ENCODE results near the gene CCL14. TPM values are rescaled to one million over a fixed set of nuclear protein-coding genes. Genes with fewer than 3 reads are reported as not detected.
"Not testable (repeated sequence)": the region's sequence is repeated elsewhere in the genome, so short reads cannot be mapped to it uniquely, and the experiment has no call there.

Gene CCL14
- total and polyA plus RNA-seq, 3 experiments from 2014 or later, result not detected

- ChIA-PET POLR2A (no interaction called here), CTCF (interaction anchor here (1.2 kb wide), 1 partner anchor 10 kb away, joined by 3 read pairs; no protein-coding TSS in a partner anchor)
- Mint-ChIP-seq H3K27ac (peak within 1 kb of the TSS in 2 of 8 donors; percentile 14), H3K4me1 (peaks cover 10 to 17% (median 17%) of the 10 kb centered on the region in 3 donors), H3K9me3 (no peaks in the 10 kb centered on the region), H3K36me3 (no peaks in the 10 kb centered on the region), H3K27me3 (no peaks in the 10 kb centered on the region), H3K4me3 (no peak within 1 kb of the TSS)
- H3K4me1 ChIP-seq (ENCODE audit: insufficient read depth, low read length), result no peaks in the 10 kb centered on the region
- H3K9me3 ChIP-seq (ENCODE audit: low read length), result no peaks in the 10 kb centered on the region
- H3K36me3 ChIP-seq (ENCODE audit: insufficient read depth, low read length), result no peaks in the 10 kb centered on the region
- H3K27me3 ChIP-seq (ENCODE audit: insufficient read depth, low read length, poor library complexity, severe bottlenecking), result no peaks in the 10 kb centered on the region
- H3K27ac ChIP-seq (ENCODE audit: low read depth, low read length), result no peak within 1 kb of the TSS
- H3K4me3 ChIP-seq (ENCODE audit: low read length), result no peak within 1 kb of the TSS
- no peak for DNase-seq
Observed at GRCh38 chr17:36001110-36001771, 14.7 kb upstream of the CCL14 start, which contains the start of gene CCL15. TSS of gene CCL15 (minus strand) at chr17:36001553. CDS start at chr17:36001492, 61 bp downstream.

DNA sequence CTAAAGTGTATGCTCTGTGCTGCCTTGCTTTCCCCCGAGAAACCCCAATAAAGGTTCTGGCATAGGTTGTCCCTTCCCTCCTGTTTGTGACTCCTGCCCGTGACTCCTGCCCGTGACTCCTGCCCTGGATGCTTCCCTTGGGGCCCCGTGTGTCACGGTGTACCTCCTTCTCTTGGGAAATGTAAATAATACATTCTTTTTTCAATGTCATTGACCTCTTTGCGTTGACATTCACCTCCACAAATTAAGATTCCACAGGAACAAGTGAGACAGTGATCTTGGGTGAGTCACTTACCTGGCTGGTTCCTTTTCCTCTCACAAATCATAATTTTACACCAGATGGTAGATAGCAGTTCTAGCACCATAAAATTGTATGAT, 14.2 kb upstream of the CCL14 start:
- Histone ChIP-seq H3K4me3 (ENCODE audit: low read length) (no peak overlapping the region), H3K36me3 (ENCODE audit: insufficient read depth, low read length) (no peaks in the 10 kb centered on the region), H3K9me3 (ENCODE audit: low read length) (no peaks in the 10 kb centered on the region), H3K27me3 (ENCODE audit: insufficient read depth, low read length, poor library complexity, severe bottlenecking) (no peaks in the 10 kb centered on the region), H3K4me1 (ENCODE audit: insufficient read depth, low read length) (no peaks in the 10 kb centered on the region), H3K27ac (ENCODE audit: low read depth, low read length) (no peak overlapping the region)
- Mint-ChIP-seq H3K9me3 (no peaks in the 10 kb centered on the region), H3K27ac (peak overlapping the region in 1 of 8 donors; percentile 14), H3K36me3 (no peaks in the 10 kb centered on the region), H3K4me1 (peaks cover 10 to 17% (median 17%) of the 10 kb centered on the region in 3 donors), H3K4me3 (no peak overlapping the region), H3K27me3 (no peaks in the 10 kb centered on the region)
- DNase-seq, result no peak
- ChIA-PET POLR2A (no interaction called here), CTCF (interaction anchor here (1.2 kb wide), 1 partner anchor 11 kb away, joined by 3 read pairs; no protein-coding TSS in a partner anchor)

- CTCF ChIA-PET, result no interaction called here
- peaks cover 0 to 6% of the 10 kb centered on the region in 2 donors for H3K27me3 Mint-ChIP-seq
- DNase-seq, result no peak
- no peaks in the 10 kb centered on the region for H3K36me3 Mint-ChIP-seq
- H3K27ac Mint-ChIP-seq, result peak overlapping the region in 1 of 8 donors; percentile 33
- POLR2A ChIA-PET, result no interaction called here
- no peak overlapping the region for H3K4me3 Mint-ChIP-seq
- H3K27ac ChIP-seq (ENCODE audit: low read depth, low read length), result no peak overlapping the region
- H3K4me1 Mint-ChIP-seq, result peaks cover 0 to 2% (median 2%) of the 10 kb centered on the region in 3 donors
- no peaks in the 10 kb centered on the region for H3K36me3 ChIP-seq (ENCODE audit: insufficient read depth, low read length)
- no peaks in the 10 kb centered on the region for H3K9me3 Mint-ChIP-seq
- H3K4me1 ChIP-seq (ENCODE audit: insufficient read depth, low read length), result no peaks in the 10 kb centered on the region
- H3K9me3 ChIP-seq (ENCODE audit: low read length), result no peaks in the 10 kb centered on the region
- no peak overlapping the region for H3K4me3 ChIP-seq (ENCODE audit: low read length)
- H3K27me3 ChIP-seq (ENCODE audit: insufficient read depth, low read length, poor library complexity, severe bottlenecking), result no peaks in the 10 kb centered on the region
Observed at GRCh38 chr17:35998756-35999155, 12.2 kb upstream of the CCL14 start.

- DNase-seq, result no peak
- Histone ChIP-seq H3K9me3 (ENCODE audit: low read length) (no peaks in the 10 kb centered on the region), H3K4me3 (ENCODE audit: low read length) (no peak overlapping the region), H3K27ac (ENCODE audit: low read depth, low read length) (no peak overlapping the region), H3K27me3 (ENCODE audit: insufficient read depth, low read length, poor library complexity, severe bottlenecking) (no peaks in the 10 kb centered on the region), H3K4me1 (ENCODE audit: insufficient read depth, low read length) (no peaks in the 10 kb centered on the region), H3K36me3 (ENCODE audit: insufficient read depth, low read length) (no peaks in the 10 kb centered on the region)
- H3K36me3 Mint-ChIP-seq, result no peaks in the 10 kb centered on the region
- ChIA-PET CTCF (no interaction called here), POLR2A (interaction anchor here (0.6 kb wide), 1 partner anchor 539 kb away, joined by 9 read pairs; no protein-coding TSS in a partner anchor)
- H3K27ac Mint-ChIP-seq, result peak overlapping the region in 2 of 8 donors; percentile 64 to 91
- H3K4me3 Mint-ChIP-seq, result no peak overlapping the region
- no peaks in the 10 kb centered on the region for H3K9me3 Mint-ChIP-seq
- H3K27me3 Mint-ChIP-seq, result peaks cover 0 to 6% of the 10 kb centered on the region in 2 donors
- no peaks in the 10 kb centered on the region for H3K4me1 Mint-ChIP-seq
Observed at GRCh38 chr17:35998018-35998545, 11.6 kb upstream of the CCL14 start.

DNA sequence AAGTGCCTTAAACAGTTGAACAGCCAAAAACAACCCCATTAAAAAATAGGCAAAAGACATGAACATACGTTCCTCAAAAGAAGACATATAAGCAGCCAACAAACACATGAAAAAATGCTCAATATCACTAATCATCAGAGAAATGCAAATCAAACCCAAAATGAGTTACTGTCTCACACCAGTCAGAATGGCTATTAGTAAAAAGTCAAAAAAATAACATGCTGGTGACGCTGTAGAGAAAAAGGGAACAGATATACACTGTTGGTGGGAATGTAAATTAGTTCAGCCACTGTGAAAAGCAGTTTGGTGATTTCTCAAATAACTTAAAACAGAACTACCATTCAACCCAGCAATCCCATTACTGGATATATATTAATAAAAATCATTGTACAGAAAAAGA, 8.8 kb upstream of the CCL14 start:
- H3K4me3 Mint-ChIP-seq; H3K36me3 Mint-ChIP-seq; H3K36me3 ChIP-seq (ENCODE audit: insufficient read depth, low read length); H3K27ac Mint-ChIP-seq; H3K27ac ChIP-seq (ENCODE audit: low read depth, low read length); H3K4me3 ChIP-seq (ENCODE audit: low read length); CTCF ChIA-PET; H3K4me1 ChIP-seq (ENCODE audit: insufficient read depth, low read length); H3K4me1 Mint-ChIP-seq; H3K9me3 Mint-ChIP-seq; H3K9me3 ChIP-seq (ENCODE audit: low read length); H3K27me3 ChIP-seq (ENCODE audit: insufficient read depth, low read length, poor library complexity, severe bottlenecking); POLR2A ChIA-PET; DNase-seq: not testable (repeated sequence)
- peaks cover 5 to 11% of the 10 kb centered on the region in 2 donors for H3K27me3 Mint-ChIP-seq

GRCh38 chr17:35991075-35991474, 4.5 kb upstream of the CCL14 start:
- Histone ChIP-seq H3K9me3 (ENCODE audit: low read length) (no peaks in the 10 kb centered on the region), H3K27me3 (ENCODE audit: insufficient read depth, low read length, poor library complexity, severe bottlenecking) (no peaks in the 10 kb centered on the region), H3K27ac (ENCODE audit: low read depth, low read length) (no peak overlapping the region), H3K36me3 (ENCODE audit: insufficient read depth, low read length) (no peaks in the 10 kb centered on the region), H3K4me3 (ENCODE audit: low read length) (no peak overlapping the region), H3K4me1 (ENCODE audit: insufficient read depth, low read length) (no peaks in the 10 kb centered on the region)
- DNase-seq, result no peak
- Mint-ChIP-seq H3K36me3 (peaks cover 0 to 16% (median 0%) of the 10 kb centered on the region in 3 donors), H3K4me3 (no peak overlapping the region), H3K27ac (no peak overlapping the region), H3K9me3 (peaks cover 5 to 19% (median 8%) of the 10 kb centered on the region in 5 donors), H3K27me3 (peaks cover 5 to 13% of the 10 kb centered on the region in 2 donors), H3K4me1 (no peaks in the 10 kb centered on the region)
- POLR2A ChIA-PET, result no interaction called here
- CTCF ChIA-PET, result interaction anchor here (0.9 to 1.3 kb wide), 2 partner anchors 9 to 15 kb away, joined by 3 read pairs; partner anchors contain the start of gene CCL16

DNA sequence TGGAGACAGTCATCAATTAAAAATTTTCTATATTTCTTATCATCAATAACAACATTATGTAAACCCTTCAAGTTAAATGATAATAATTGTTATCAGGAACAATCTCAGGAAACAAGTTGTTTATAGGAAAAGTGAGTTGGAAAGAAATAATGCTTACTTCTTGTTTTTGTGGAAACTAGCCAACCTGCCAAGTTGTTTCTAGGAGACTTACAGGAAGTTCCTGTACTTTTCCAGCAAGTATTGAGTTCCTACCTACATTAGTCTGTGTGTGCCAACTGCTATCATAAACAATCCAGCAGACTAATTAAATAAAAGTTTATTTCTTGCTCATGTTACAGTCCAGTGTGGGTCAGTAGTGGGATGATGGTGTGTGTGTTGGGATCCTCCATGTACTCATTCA, 1.6 kb upstream of the CCL14 start:
- H3K9me3 Mint-ChIP-seq, result peaks cover 5 to 19% (median 8%) of the 10 kb centered on the region in 5 donors
- H3K27me3 Mint-ChIP-seq, result peaks cover 5 to 8% of the 10 kb centered on the region in 2 donors
- H3K36me3 Mint-ChIP-seq, result peaks cover 0 to 16% (median 0%) of the 10 kb centered on the region in 3 donors
- no peaks in the 10 kb centered on the region for H3K27me3 ChIP-seq (ENCODE audit: insufficient read depth, low read length, poor library complexity, severe bottlenecking)
- H3K4me3 Mint-ChIP-seq, result no peak overlapping the region
- H3K4me3 ChIP-seq (ENCODE audit: low read length), result no peak overlapping the region
- H3K27ac ChIP-seq (ENCODE audit: low read depth, low read length), result no peak overlapping the region
- no peaks in the 10 kb centered on the region for H3K9me3 ChIP-seq (ENCODE audit: low read length)
- no peaks in the 10 kb centered on the region for H3K4me1 ChIP-seq (ENCODE audit: insufficient read depth, low read length)
- POLR2A ChIA-PET, result no interaction called here
- H3K36me3 ChIP-seq (ENCODE audit: insufficient read depth, low read length), result no peaks in the 10 kb centered on the region
- DNase-seq, result no peak
- H3K27ac Mint-ChIP-seq, result no peak overlapping the region
- peaks cover 0 to 4% (median 0%) of the 10 kb centered on the region in 3 donors for H3K4me1 Mint-ChIP-seq
- CTCF ChIA-PET, result no interaction called here

DNA sequence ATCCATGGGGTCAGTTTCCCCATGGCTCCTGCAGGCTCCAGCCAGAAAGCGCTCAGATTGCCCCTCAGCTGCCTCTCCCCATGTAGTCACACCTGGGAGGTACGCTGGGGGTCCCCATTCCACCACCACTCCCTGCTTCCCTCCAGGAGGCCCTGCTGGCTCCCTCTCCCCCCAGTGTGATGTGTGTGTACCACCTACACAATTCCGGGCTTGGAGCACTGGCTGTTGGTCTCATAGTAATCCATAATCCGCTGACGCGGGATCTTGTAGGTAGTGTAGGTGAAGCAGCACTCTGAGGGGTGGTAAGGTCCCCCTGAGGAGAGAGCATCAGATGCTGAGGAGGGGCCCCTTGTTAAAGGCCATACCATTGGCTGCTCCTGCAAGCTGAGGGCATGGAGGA, 2.4 kb downstream of the CCL14 start:
- Histone ChIP-seq H3K36me3 (ENCODE audit: insufficient read depth, low read length) (no peaks in the 10 kb centered on the region), H3K27ac (ENCODE audit: low read depth, low read length) (no peak overlapping the region), H3K4me1 (ENCODE audit: insufficient read depth, low read length) (no peaks in the 10 kb centered on the region), H3K4me3 (ENCODE audit: low read length) (no peak overlapping the region), H3K9me3 (ENCODE audit: low read length) (no peaks in the 10 kb centered on the region), H3K27me3 (ENCODE audit: insufficient read depth, low read length, poor library complexity, severe bottlenecking) (no peaks in the 10 kb centered on the region)
- Mint-ChIP-seq H3K4me3 (no peak overlapping the region), H3K4me1 (peaks cover 4 to 14% (median 7%) of the 10 kb centered on the region in 3 donors), H3K27me3 (peaks cover 0 to 2% of the 10 kb centered on the region in 2 donors), H3K9me3 (peaks cover 1 to 9% (median 5%) of the 10 kb centered on the region in 5 donors), H3K36me3 (peaks cover 0 to 9% (median 0%) of the 10 kb centered on the region in 3 donors), H3K27ac (peak overlapping the region in 2 of 8 donors; percentile 47 to 77)
- no peak for DNase-seq
- POLR2A ChIA-PET, result no interaction called here
- CTCF ChIA-PET, result interaction anchor here (2.6 kb wide), 1 partner anchor 165 kb away, joined by 9 read pairs; no protein-coding TSS in a partner anchor

Measured in CD8-positive, alpha-beta memory T cell (primary cell).